RWPE2 (cell line): ENCODE data around the gene DOCK7.
"Not testable (repeated sequence)": the region's sequence is repeated elsewhere in the genome, so short reads cannot be mapped to it uniquely, and the experiment has no call there.

Source experiments
- ATAC-seq: fragments of 200-7000 bp; cut with Tn5 transposase; 3 replicates; pipeline ENCODE4 v1.9.1; 2021; ENCODE audit warnings: low read depth
- DNase-seq: peaks from one replicate; pipeline ENCODE4 v3.0.0-alpha.2; 2020; ENCODE audit warnings: low spot score
- H3K27ac ChIP-seq: fragments of 450-650 bp; 2 replicates; pipeline ENCODE4 v1.5.1; 2017; ENCODE audit warnings: mild to moderate bottlenecking; ENCODE audit not compliant: poor library complexity, severe bottlenecking
- H3K27me3 ChIP-seq: fragments of 250-450 bp; sonication (Bioruptor Pico); 2 replicates; pipeline ENCODE4 v1.5.1; 2021; ENCODE audit warnings: mild to moderate bottlenecking, moderate library complexity; ENCODE audit not compliant: insufficient read depth, poor library complexity, severe bottlenecking
- H3K36me3 ChIP-seq: fragments of 250-450 bp; sonication (Bioruptor Pico); 2 replicates; pipeline ENCODE4 v1.5.1; 2020; ENCODE audit warnings: low read depth, mild to moderate bottlenecking, moderate library complexity
- H3K4me1 ChIP-seq: fragments of 250-450 bp; sonication (Bioruptor Pico); 2 replicates; pipeline ENCODE4 v1.5.1; 2021; ENCODE audit warnings: mild to moderate bottlenecking, moderate library complexity; ENCODE audit not compliant: insufficient read depth, poor library complexity, severe bottlenecking
- H3K4me3 ChIP-seq: fragments of 250-450 bp; sonication (Bioruptor Pico); 2 replicates; pipeline ENCODE4 v1.5.1; 2021; ENCODE audit warnings: mild to moderate bottlenecking, moderate library complexity; ENCODE audit not compliant: severe bottlenecking
- H3K9me3 ChIP-seq: fragments of 250-450 bp; sonication (Bioruptor Pico); 2 replicates; pipeline ENCODE4 v1.5.1; 2021; ENCODE audit warnings: mild to moderate bottlenecking, moderate library complexity; ENCODE audit not compliant: severe bottlenecking
- CTCF ChIP-seq: fragments of 450-650 bp; IDR thresholded peaks from one replicate; pipeline ENCODE4 v1.5.1; 2017; ENCODE audit warnings: mild to moderate bottlenecking, moderate library complexity; ENCODE audit not compliant: poor library complexity, severe bottlenecking

The DOCK7 gene

DNA sequence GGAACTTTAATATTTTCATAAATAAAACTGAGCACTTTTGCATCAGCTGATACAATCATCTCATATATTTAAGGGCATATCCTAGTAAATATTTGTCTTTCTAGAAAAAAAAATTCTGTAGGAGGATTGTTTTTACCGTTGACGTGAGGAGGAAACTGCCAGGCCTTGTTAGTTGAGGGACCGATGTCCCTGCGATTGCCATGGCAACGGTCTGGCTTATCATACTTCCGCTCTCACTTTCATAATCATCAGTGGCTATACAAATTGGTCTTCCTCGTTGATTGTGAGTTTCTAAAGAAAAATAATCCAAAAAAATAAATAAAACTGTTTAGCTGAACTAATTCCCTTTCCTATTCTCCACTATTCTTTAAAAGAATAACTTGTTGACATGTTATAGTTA lies 160.2 kb downstream of the DOCK7 start:
- ATAC-seq, result no peak
- Histone ChIP-seq H3K4me1 (no peaks in the 10 kb centered on the region), H3K4me3 (no peak overlapping the region), H3K36me3 (peaks cover 3% of the 10 kb centered on the region), H3K9me3 (no peaks in the 10 kb centered on the region), H3K27ac (no peak overlapping the region), H3K27me3 (no peaks in the 10 kb centered on the region)
- TF ChIP-seq CTCF, result no peak
- DNase-seq, result no peak

DNA sequence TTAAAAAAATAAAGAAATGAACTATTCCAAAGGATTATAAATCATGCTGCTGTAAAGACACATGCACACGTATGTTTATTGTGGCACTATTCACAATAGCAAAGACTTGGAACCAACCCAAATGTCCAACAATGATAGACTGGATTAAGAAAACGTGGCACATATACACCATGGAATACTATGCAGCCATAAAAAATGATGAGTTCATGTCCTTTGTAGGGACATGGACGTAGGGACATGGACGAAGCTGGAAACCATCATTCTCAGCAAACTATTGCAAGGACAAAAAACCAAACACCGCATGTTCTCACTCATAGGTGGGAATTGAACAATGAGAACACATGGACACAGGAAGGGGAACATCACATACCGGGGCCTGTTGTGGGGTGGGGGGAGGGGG lies 160.8 kb downstream of the DOCK7 start:
- not testable (repeated sequence) for H3K4me3 ChIP-seq, ATAC-seq, H3K36me3 ChIP-seq, H3K4me1 ChIP-seq, H3K27me3 ChIP-seq, DNase-seq, H3K9me3 ChIP-seq, H3K27ac ChIP-seq

DNA sequence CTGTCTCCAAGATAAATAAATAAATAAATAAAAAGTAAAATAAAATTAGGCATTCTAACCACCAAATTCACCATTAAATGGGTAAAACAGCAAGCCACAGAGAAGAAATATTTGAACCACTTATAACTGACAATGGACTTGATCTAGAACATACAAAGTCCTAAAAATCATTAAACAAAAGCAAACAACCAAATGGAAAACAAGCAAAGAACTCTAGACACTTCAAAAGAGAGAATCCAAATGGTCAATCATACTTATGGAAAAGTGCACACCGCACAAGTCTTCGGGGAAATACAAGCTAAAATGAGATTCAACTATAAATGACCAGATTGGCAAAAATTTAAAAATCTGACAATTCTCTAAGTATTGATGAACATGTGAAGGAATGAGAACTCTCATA lies 164.3 kb downstream of the DOCK7 start:
- H3K36me3 ChIP-seq, result peaks cover 3% of the 10 kb centered on the region
- no peak for DNase-seq

DNA sequence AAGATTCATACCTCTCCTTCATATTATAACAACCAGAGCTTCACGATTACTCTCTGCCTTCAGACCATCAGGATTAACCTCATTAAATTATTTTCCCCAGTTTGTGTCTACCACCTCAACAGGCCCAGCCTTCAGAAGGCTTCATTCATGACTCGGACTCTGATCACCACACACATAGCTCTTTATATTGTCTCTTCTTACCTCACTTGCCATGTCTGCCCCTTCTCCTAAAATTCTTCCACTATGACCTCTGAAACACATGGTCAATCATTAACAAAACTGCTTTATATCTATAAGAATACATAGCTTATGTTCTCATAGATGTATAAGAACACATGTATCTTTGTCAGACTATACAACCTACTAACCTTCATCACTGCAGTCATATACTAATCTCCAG lies 171.6 kb downstream of the DOCK7 start:
- DNase-seq (no peak), ATAC-seq (no peak)
- no peak overlapping the region for H3K27ac ChIP-seq
- H3K27me3 ChIP-seq, result no peaks in the 10 kb centered on the region
- H3K4me3 ChIP-seq, result no peak overlapping the region
- H3K9me3 ChIP-seq, result peaks cover 7% of the 10 kb centered on the region
- no peaks in the 10 kb centered on the region for H3K36me3 ChIP-seq
- no peak for TF ChIP-seq CTCF
- no peaks in the 10 kb centered on the region for H3K4me1 ChIP-seq

More for the DNA sequence above, 164.3 kb downstream of the DOCK7 start:
- H3K9me3 ChIP-seq, result peaks cover 7% of the 10 kb centered on the region
- H3K27me3 ChIP-seq, result no peaks in the 10 kb centered on the region
- no peak for TF ChIP-seq CTCF
- H3K4me3 ChIP-seq, result no peak overlapping the region
- no peak overlapping the region for H3K27ac ChIP-seq
- ATAC-seq, result no peak
- H3K4me1 ChIP-seq, result no peaks in the 10 kb centered on the region

GRCh38 chr1:62514746-62515423 lies 173.3 kb downstream of the DOCK7 start:
- Histone ChIP-seq H3K27ac (no peak overlapping the region), H3K36me3 (no peaks in the 10 kb centered on the region), H3K4me3 (no peak overlapping the region), H3K4me1 (no peaks in the 10 kb centered on the region), H3K27me3 (no peaks in the 10 kb centered on the region), H3K9me3 (peaks cover 7% of the 10 kb centered on the region)
- DNase-seq (no peak), ATAC-seq (no peak)
- no peak for TF ChIP-seq CTCF
